ENCODE measurements around the gene SYT4.

Gene SYT4

DNA sequence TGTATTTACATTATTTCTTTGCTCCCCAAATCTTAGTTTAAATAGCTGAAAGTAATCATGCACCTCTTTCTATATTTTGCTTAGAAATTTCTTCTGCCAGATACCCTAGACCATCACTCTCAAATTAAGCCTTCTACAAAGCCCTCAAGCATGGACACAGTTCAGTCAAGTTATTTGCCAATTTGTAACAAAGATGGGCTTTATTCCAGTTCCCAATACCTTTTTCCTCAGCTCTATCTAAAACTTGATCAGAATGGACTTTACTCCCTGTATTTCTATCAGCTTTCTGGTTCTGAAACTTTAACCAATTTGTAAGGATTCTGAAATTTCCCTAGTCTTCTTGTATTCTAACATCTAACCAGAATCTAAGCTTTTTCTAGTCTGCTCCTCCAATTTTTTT, 56.6 kb downstream of the SYT4 start:
- DNase-seq (ENCODE audit: low read depth in 2 of 2), result no peak

All from stimulated activated CD8-positive, alpha-beta memory T cell treated with anti-CD3 and anti-CD28 coated beads, Interleukin-2, amount 100 ng/mL, for 1 hour (primary cell).